GM21381 (cell line): ENCODE results near the gene SPRYD4.
"Not testable (repeated sequence)": the region's sequence is repeated elsewhere in the genome, so short reads cannot be mapped to it uniquely, and the experiment has no call there.

Experiments used
- ATAC-seq: cut with Tn5 transposase; IDR thresholded peaks from one replicate; pipeline ENCODE4 v1.9.1; 2021; ENCODE audit warnings: mild to moderate bottlenecking, moderate library complexity; ENCODE audit not compliant: unreplicated experiment

Gene SPRYD4

GRCh38 chr12:56476143-56476542, 7.8 kb downstream of the SPRYD4 start:
- no peak for ATAC-seq

- ATAC-seq = no peak
Observed at GRCh38 chr12:56476972-56477432, 8.6 kb downstream of the SPRYD4 start.

- no peak for ATAC-seq
Observed at GRCh38 chr12:56477521-56478225, 9.3 kb downstream of the SPRYD4 start.

GRCh38 chr12:56479625-56480024, 11.2 kb downstream of the SPRYD4 start:
- no peak for ATAC-seq

GRCh38 chr12:56484566-56484965, 16.2 kb downstream of the SPRYD4 start:
- ATAC-seq = no peak

GRCh38 chr12:56486694-56487093, 18.3 kb downstream of the SPRYD4 start:
- ATAC-seq = no peak

- ATAC-seq = peak; percentile 24
Observed at GRCh38 chr12:56487448-56488040, 19.2 kb downstream of the SPRYD4 start.

GRCh38 chr12:56488041-56488955, 19.9 kb downstream of the SPRYD4 start, which contains the start of gene GLS2:
TSS of gene GLS2 (minus strand) at chr12:56488161. CDS start at chr12:56488118, 43 bp downstream.
- peak; percentile 95 for ATAC-seq

- no peak for ATAC-seq
Observed at GRCh38 chr12:56490360-56490759, 22.0 kb downstream of the SPRYD4 start.

- not testable (repeated sequence) for ATAC-seq
Observed at GRCh38 chr12:56493409-56494105, 25.2 kb downstream of the SPRYD4 start.

GRCh38 chr12:56494106-56494415, 25.7 kb downstream of the SPRYD4 start:
- ATAC-seq = not testable (repeated sequence)

GRCh38 chr12:56494481-56494880, 26.1 kb downstream of the SPRYD4 start:
- not testable (repeated sequence) for ATAC-seq

GRCh38 chr12:56496704-56497103, 28.3 kb downstream of the SPRYD4 start:
- not testable (repeated sequence) for ATAC-seq

- not testable (repeated sequence) for ATAC-seq
Observed at GRCh38 chr12:56498126-56498902, 29.9 kb downstream of the SPRYD4 start.

GRCh38 chr12:56499452-56499851, 31.1 kb downstream of the SPRYD4 start:
- ATAC-seq = not testable (repeated sequence)

- not testable (repeated sequence) for ATAC-seq
Observed at GRCh38 chr12:56499879-56500278, 31.5 kb downstream of the SPRYD4 start.

GRCh38 chr12:56510786-56511185, 42.4 kb downstream of the SPRYD4 start:
- no peak for ATAC-seq

- not testable (repeated sequence) for ATAC-seq
Observed at GRCh38 chr12:56514014-56514318, 45.6 kb downstream of the SPRYD4 start.

- no peak for ATAC-seq
Observed at GRCh38 chr12:56517854-56518253, 49.5 kb downstream of the SPRYD4 start.

- ATAC-seq = no peak
Observed at GRCh38 chr12:56518570-56518969, 50.2 kb downstream of the SPRYD4 start.
